Measurements from ENCODE around the gene OR4D11. TPM values are rescaled to one million over a fixed set of nuclear protein-coding genes. Genes with fewer than 3 reads are reported as not detected.
"Not testable (repeated sequence)": the region's sequence is repeated elsewhere in the genome, so short reads cannot be mapped to it uniquely, and the experiment has no call there.

Gene OR4D11
- total RNA-seq: not detected
- polyA plus RNA-seq: not detected
- 0 reads per million in 6 experiments for total RNA-seq

DNA sequence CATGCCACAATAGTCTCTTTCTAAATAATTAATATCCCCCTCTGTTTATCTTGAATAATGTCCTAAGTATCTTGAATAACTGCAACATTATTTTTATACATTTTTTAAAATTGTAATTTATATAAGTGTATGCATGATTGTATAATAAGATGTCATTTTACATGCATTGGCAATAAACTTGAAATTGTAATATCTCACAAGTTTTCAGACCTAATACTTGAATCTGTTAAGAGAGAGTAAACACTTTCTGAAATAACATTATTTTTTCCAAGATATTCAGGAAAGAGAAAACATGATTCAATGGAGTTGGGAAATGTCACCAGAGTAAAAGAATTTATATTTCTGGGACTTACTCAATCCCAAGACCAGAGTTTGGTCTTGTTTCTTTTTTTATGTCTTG lies at the start of gene OR4D11:
TSS of gene OR4D11 (plus strand) at position 301 of the 400 bp plus-strand sequence. CDS start at position 301, 0 bp downstream.
- H3K4me1 Mint-ChIP-seq: peaks cover 0 to under 1% (median 0%) of the 10 kb centered on the region in 4 donors
- peak within 1 kb of the TSS in 1 of 10 donors; percentile 15 for H3K27ac Mint-ChIP-seq
- peaks cover 0 to 4% (median 0%) of the 10 kb centered on the region in 3 donors for H3K36me3 Mint-ChIP-seq
- POLR2A ChIA-PET: no interaction called here
- DNase-seq (no peak), ATAC-seq (no peak)
- peaks cover 0 to 12% (median 4%) of the 10 kb centered on the region in 5 donors for H3K27me3 Mint-ChIP-seq
- no peaks in the 10 kb centered on the region for H3K9me3 Mint-ChIP-seq
- no peak within 1 kb of the TSS for H3K4me3 Mint-ChIP-seq

DNA sequence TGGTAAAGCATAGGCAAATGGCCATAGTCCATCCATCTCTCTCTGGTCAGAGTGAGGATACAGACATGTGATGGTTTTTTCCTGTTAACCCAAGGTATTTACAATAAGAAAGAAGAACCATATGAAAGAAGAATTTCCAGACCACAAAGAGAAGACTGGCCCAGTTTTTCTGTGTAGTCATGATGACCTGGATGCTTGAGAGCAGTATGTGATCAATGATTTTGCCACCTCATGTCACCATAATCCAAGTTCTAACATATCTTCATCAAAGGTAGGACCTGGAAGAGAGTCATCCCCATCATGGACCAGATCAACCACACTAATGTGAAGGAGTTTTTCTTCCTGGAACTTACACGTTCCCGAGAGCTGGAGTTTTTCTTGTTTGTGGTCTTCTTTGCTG lies 46.7 kb upstream of the OR4D11 start, which contains the start of gene OR4D6:
TSS of gene OR4D6 (plus strand) at position 301 of the 400 bp plus-strand sequence. CDS start at position 301, 0 bp downstream.
- H3K36me3 Mint-ChIP-seq: no peaks in the 10 kb centered on the region
- POLR2A ChIA-PET: no interaction called here
- ATAC-seq (no peak), DNase-seq (no peak)
- H3K4me3 Mint-ChIP-seq: no peak within 1 kb of the TSS
- no peaks in the 10 kb centered on the region for H3K9me3 Mint-ChIP-seq
- no peaks in the 10 kb centered on the region for H3K4me1 Mint-ChIP-seq
- peak within 1 kb of the TSS in 2 of 10 donors; percentile 44 to 45 for H3K27ac Mint-ChIP-seq
- peaks cover 2 to 24% (median 19%) of the 10 kb centered on the region in 5 donors for H3K27me3 Mint-ChIP-seq

DNA sequence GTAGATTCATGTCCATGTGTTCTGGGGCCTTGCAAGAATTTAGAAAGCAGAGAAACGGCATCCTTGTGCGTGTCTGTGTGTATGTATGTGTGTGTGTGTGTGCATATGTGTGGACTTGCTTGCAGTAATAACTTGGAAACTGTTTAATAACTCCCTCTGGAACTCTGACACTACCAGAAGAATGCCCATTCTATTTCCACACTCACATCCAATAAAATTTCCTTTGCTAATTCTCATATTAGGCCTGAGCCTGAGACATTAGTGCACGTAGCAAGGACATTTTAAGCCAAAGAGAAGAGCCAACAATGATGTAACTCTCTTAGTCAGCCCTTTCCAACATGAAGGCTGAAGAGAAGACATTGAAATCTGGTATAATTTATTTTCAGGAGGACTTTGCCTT lies 43.5 kb upstream of the OR4D11 start:
- no peak for DNase-seq
- Mint-ChIP-seq H3K9me3 (no peaks in the 10 kb centered on the region), H3K4me3 (no peak overlapping the region), H3K4me1 (no peaks in the 10 kb centered on the region), H3K27ac (no peak overlapping the region), H3K36me3 (no peaks in the 10 kb centered on the region), H3K27me3 (peaks cover 9 to 53% (median 31%) of the 10 kb centered on the region in 5 donors)
- no peak for ATAC-seq
- POLR2A ChIA-PET: no interaction called here

DNA sequence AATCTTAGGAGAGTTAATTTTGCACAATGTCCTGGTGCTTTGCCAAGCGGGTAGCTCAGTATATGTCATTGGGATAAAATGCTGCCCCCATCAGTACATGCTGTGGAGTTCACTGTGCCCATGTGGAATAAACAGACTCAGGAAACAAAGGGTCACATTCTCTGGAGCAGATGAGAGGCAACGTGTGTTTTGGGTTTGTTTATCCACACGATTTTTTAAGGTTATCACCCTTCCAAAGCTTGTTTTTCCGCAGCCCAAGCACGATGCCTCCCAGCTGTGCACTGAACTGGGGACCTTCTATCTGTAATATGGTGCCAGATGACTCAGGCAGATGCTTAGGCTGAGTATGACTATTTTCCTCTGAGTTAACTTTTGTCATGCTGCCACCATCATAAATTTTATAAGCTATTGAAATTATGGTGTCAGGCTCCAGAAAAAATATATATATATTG lies 40.2 kb upstream of the OR4D11 start:
- peaks cover 0 to 2% (median 0%) of the 10 kb centered on the region in 9 donors for H3K9me3 Mint-ChIP-seq
- POLR2A ChIA-PET: no interaction called here
- DNase-seq (no peak), ATAC-seq (no peak)
- peaks cover 13 to 56% (median 30%) of the 10 kb centered on the region in 5 donors for H3K27me3 Mint-ChIP-seq
- H3K4me1 Mint-ChIP-seq: no peaks in the 10 kb centered on the region
- no peak overlapping the region for H3K27ac Mint-ChIP-seq
- no peaks in the 10 kb centered on the region for H3K36me3 Mint-ChIP-seq
- no peak overlapping the region for H3K4me3 Mint-ChIP-seq

DNA sequence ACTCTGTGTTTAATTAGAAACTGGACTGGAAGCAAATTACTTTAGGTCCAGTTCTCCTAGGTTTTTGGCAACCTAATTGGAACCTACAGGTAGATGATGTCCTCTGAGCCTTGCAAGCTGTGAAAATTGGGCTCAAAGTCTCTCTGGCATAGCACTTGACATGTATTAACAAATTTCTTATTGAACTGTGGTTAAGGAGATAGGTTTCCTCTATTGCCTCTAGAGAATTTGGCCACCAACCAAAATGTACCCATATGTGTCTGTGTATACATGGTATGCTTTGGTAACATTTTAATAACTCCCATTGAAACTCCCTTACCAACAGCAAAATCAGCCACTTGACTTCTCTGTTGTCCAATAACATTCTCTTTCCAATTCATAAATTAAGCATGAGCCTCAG lies 30.4 kb upstream of the OR4D11 start, which contains the start of gene OR4D10:
TSS of gene OR4D10 (plus strand) at position 301 of the 400 bp plus-strand sequence. CDS start 4,115 bp downstream, outside the sequence.
- no peaks in the 10 kb centered on the region for H3K36me3 Mint-ChIP-seq
- POLR2A ChIA-PET: no interaction called here
- H3K27me3 Mint-ChIP-seq: peaks cover 9 to 25% (median 13%) of the 10 kb centered on the region in 5 donors
- no peaks in the 10 kb centered on the region for H3K9me3 Mint-ChIP-seq
- no peak within 1 kb of the TSS for H3K4me3 Mint-ChIP-seq
- no peak for DNase-seq
- H3K27ac Mint-ChIP-seq: no peak within 1 kb of the TSS
- H3K4me1 Mint-ChIP-seq: no peaks in the 10 kb centered on the region
- no peak for ATAC-seq

DNA sequence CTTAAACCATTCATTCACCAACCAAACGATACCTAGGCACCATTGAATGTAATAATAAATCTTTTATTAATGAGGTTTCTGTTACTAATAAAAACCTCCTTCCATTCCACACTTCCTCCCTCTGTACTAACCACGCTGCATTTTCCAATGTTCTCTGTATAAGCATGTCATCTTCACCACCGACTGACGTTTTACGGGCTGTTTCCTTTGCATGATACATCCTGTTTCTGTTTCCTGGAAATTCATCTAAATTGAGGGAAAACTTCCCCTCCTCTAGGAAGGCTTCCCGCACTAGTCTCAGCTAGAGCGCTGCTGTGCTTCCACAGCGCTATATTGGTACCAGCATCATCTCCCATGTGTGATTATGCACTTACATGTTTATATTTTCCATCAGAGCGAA lies 28.2 kb upstream of the OR4D11 start:
- Mint-ChIP-seq H3K27ac (no peak overlapping the region), H3K36me3 (no peaks in the 10 kb centered on the region), H3K4me3 (no peak overlapping the region), H3K4me1 (no peaks in the 10 kb centered on the region), H3K9me3 (no peaks in the 10 kb centered on the region), H3K27me3 (peaks cover 5 to 19% (median 12%) of the 10 kb centered on the region in 5 donors)
- DNase-seq (no peak), ATAC-seq (no peak)
- POLR2A ChIA-PET: interaction anchor here (0.6 kb wide), 1 partner anchor 33 kb away, joined by 4 read pairs; no protein-coding TSS in a partner anchor

DNA sequence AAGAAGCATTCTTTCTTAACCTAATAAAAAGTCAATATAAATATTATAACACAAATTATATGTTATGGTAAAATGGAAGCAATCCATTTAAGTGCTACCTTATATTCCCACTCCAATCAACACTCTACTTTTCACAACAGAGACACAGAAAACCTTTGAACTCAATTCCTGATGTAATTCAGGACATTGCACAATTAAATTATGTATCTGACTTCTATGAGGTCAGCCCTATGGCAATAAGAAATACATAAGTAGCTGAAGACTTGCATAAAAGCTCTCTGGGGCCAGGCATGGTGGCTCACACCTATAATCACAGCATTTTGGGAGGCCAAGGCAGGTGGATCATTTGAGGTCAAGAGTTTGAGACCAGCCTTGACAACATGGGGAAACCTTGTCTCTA lies 23.5 kb upstream of the OR4D11 start:
- POLR2A ChIA-PET: no interaction called here
- Mint-ChIP-seq H3K9me3 (no peaks in the 10 kb centered on the region), H3K4me1 (no peaks in the 10 kb centered on the region), H3K27ac (no peak overlapping the region), H3K36me3 (no peaks in the 10 kb centered on the region), H3K4me3 (no peak overlapping the region), H3K27me3 (peaks cover 6 to 17% (median 8%) of the 10 kb centered on the region in 5 donors)
- DNase-seq (no peak), ATAC-seq (no peak)

DNA sequence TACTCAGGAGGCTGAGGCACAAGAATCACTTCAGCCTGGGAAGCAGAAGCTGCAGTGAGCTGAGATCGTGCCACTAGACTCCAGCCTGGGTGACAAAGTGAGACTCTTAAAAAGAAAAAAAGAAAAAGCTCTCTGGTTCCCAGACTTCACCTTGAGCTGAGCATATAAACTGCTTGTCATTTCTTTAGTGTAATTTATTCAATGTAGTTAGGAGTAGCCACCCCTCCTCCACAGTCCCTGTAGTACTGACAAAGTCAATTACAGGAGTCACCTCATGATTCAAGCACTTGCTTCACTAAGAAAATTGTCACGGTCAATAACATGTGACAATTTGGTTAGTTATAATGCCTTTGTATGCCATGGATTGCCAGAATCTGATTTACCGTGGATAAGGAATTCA lies 23.0 kb upstream of the OR4D11 start:
- ATAC-seq (no peak), DNase-seq (no peak)
- POLR2A ChIA-PET: no interaction called here
- H3K27me3 Mint-ChIP-seq: peaks cover 4 to 12% (median 6%) of the 10 kb centered on the region in 5 donors
- H3K4me3 Mint-ChIP-seq: no peak overlapping the region
- H3K9me3 Mint-ChIP-seq: no peaks in the 10 kb centered on the region
- H3K36me3 Mint-ChIP-seq: no peaks in the 10 kb centered on the region
- no peak overlapping the region for H3K27ac Mint-ChIP-seq
- no peaks in the 10 kb centered on the region for H3K4me1 Mint-ChIP-seq

DNA sequence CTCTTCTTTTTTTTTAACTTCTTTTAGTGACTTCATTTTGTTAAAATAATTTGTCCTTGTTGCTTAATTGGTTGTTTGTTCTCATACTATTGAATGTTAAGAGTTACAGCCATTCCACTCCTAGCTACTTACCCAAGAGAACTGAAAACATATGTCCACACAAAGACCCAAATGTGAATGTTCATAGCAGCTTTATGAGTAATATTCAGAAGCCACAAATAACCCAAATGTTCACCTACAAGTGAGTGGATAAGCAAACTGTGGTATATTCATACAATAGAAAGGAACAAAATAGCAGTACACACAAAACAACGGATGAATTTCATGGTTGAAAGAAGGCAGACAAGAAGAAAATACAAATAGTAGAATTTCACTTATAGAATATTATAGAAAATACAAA lies 1.4 kb upstream of the OR4D11 start:
- POLR2A ChIA-PET: no interaction called here
- H3K27ac Mint-ChIP-seq: no peak overlapping the region
- H3K27me3 Mint-ChIP-seq: peaks cover 3 to 18% (median 6%) of the 10 kb centered on the region in 5 donors
- DNase-seq (no peak), ATAC-seq (no peak)
- no peaks in the 10 kb centered on the region for H3K9me3 Mint-ChIP-seq
- peaks cover 0 to 4% (median 0%) of the 10 kb centered on the region in 3 donors for H3K36me3 Mint-ChIP-seq
- no peaks in the 10 kb centered on the region for H3K4me1 Mint-ChIP-seq
- H3K4me3 Mint-ChIP-seq: no peak overlapping the region

DNA sequence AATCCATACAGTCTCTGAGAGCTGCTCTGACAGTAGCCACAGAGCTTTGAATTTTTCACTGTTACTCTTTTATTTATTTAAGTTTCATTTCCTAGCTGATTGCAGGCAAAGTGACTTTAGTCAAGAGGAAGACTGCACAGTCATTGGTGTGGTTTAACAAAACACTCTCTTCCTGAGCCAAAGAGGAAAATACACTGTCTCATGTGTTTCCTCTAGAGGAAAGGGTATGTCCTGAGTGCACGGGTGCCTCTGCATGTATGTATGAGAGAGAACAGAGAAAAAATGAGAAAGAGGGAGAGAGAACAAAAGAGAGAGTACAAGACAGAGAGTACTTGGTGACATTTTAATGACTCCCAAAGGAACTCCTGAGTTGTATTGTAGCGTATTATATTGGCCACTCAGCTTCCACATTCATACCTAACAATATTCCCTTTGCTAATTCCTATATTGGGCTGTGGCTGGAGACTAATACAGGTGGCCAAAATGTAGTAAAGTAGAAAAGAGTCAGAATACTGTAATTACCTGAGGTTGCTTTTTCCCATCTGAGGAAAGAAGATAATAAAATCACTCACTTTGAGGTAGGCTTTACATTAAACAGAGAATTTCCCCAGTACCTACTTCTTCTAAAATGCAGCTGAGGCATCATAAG lies 7.7 kb downstream of the OR4D11 start, which contains the start of gene OR4D9:
TSS of gene OR4D9 (plus strand) at position 599 of the 649 bp plus-strand sequence. CDS start 3,374 bp downstream, outside the sequence.
- H3K4me1 Mint-ChIP-seq: peaks cover 11 to 28% (median 23%) of the 10 kb centered on the region in 4 donors
- POLR2A ChIA-PET: no interaction called here
- peak within 1 kb of the TSS in 7 of 10 donors; percentile 12 to 64 (median 24) for H3K4me3 Mint-ChIP-seq
- peaks cover 0 to 5% (median 0%) of the 10 kb centered on the region in 5 donors for H3K27me3 Mint-ChIP-seq
- no peaks in the 10 kb centered on the region for H3K9me3 Mint-ChIP-seq
- DNase-seq (peak in 2 of 10 donors; percentile 11 to 12), ATAC-seq (peak; percentile 39 to 82)
- H3K27ac Mint-ChIP-seq: peak within 1 kb of the TSS in 2 of 10 donors; percentile 50 to 59
- H3K36me3 Mint-ChIP-seq: no peaks in the 10 kb centered on the region

DNA sequence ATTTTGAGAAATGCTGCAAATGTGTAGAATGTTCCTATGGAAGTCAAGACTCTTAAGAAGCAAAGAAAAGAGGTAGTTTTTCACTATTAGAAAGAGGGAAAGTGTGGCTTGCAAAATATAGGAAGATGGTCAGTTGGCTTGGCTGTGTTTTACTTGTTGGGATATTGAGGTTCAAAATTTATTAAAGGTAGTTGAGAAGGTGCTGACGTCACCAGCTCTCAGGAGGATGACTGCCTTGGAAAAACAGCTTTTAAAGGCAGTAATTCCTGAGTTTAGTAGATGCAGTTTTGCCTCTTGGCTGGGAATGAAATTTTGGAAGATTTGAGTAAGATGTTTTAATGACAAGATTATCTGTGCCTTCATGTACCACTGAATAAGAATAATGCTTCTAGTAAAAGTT lies 8.3 kb downstream of the OR4D11 start:
- Mint-ChIP-seq H3K27me3 (peaks cover 0 to 5% (median 0%) of the 10 kb centered on the region in 5 donors), H3K27ac (peak overlapping the region in 2 of 10 donors; percentile 50 to 59), H3K4me1 (peaks cover 11 to 28% (median 23%) of the 10 kb centered on the region in 4 donors), H3K4me3 (no peak overlapping the region), H3K36me3 (no peaks in the 10 kb centered on the region), H3K9me3 (no peaks in the 10 kb centered on the region)
- POLR2A ChIA-PET: no interaction called here
- DNase-seq: no peak
- no peak for ATAC-seq

DNA sequence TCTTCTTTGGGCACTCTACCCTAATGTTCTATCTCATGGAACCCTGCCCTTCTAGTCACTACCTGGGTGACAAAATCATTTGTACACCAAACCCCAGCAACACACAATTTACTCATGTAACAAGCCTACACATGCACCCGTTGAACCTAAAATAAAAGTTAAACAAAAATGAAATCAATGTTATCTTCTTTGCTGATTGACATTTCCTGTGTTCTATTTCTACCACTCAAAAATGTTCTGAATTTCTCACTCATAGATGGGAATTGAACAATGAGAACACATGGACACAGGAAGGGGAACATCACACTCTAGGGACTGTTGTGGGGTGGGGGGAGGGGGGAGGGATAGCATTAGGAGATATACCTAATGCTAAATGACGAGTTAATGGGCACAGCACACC lies 16.8 kb downstream of the OR4D11 start:
- POLR2A ChIA-PET, ATAC-seq, H3K4me1 Mint-ChIP-seq, H3K4me3 Mint-ChIP-seq, H3K9me3 Mint-ChIP-seq, DNase-seq, H3K27me3 Mint-ChIP-seq, H3K27ac Mint-ChIP-seq, H3K36me3 Mint-ChIP-seq: not testable (repeated sequence)

DNA sequence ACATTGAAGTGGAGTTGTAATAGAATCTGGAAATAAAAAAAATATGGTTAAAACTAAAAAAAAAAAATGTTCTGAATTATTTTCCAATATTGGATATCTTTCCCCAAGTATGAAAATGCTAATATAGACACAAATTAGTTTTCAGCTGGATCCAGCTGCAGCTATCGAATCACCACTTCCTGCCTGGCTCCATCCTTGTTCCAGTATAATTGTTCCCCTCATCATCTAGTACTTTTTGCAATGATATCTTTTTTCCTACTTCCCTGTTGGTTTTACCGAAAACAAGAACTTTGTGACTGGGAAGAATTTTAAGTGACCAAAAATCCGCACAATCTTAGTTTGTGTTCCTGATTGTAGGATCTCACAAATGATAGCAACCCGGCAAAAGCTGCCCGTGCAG lies 17.4 kb downstream of the OR4D11 start:
- ATAC-seq (no peak), DNase-seq (no peak)
- H3K27ac Mint-ChIP-seq: no peak overlapping the region
- H3K4me1 Mint-ChIP-seq: no peaks in the 10 kb centered on the region
- POLR2A ChIA-PET: no interaction called here
- no peak overlapping the region for H3K4me3 Mint-ChIP-seq
- H3K9me3 Mint-ChIP-seq: no peaks in the 10 kb centered on the region
- no peaks in the 10 kb centered on the region for H3K36me3 Mint-ChIP-seq
- H3K27me3 Mint-ChIP-seq: peaks cover 0 to 8% (median 2%) of the 10 kb centered on the region in 5 donors
